T-helper 2 cell treated with Interferon-gamma antibody and Interleukin-4, amounts not matched to agents 5 μg/mL and 100 μg/mL, for 36 hours (primary cell): ENCODE measurements around the gene MERTK.
"Not testable (repeated sequence)": the region's sequence is repeated elsewhere in the genome, so short reads cannot be mapped to it uniquely, and the experiment has no call there.

ENCODE experiments used
- DNase-seq: peaks from one replicate; pipeline ENCODE4 v3.0.0; 2021; ENCODE audit warnings: low spot score
- H3K27ac Mint-ChIP-seq: one replicate; pipeline ENCODE4 v1.8.0; 2021; ENCODE audit warnings: mild to moderate bottlenecking, mixed read lengths
- H3K27me3 Mint-ChIP-seq: one replicate; pipeline ENCODE4 v1.8.0; 2021; ENCODE audit warnings: low read depth, mixed read lengths
- H3K36me3 Mint-ChIP-seq: one replicate; pipeline ENCODE4 v1.8.0; 2021; ENCODE audit warnings: low read depth, mixed read lengths
- H3K4me1 Mint-ChIP-seq: one replicate; pipeline ENCODE4 v1.8.0; 2021; ENCODE audit warnings: low read depth, mixed read lengths
- H3K4me3 Mint-ChIP-seq: one replicate; pipeline ENCODE4 v1.8.0; 2022; ENCODE audit warnings: mild to moderate bottlenecking, moderate library complexity, mixed read lengths
- H3K9me3 Mint-ChIP-seq: one replicate; pipeline ENCODE4 v1.8.0; 2021; ENCODE audit warnings: mixed read lengths

The MERTK gene

GRCh38 chr2:112029164-112029563, 130.8 kb downstream of the MERTK start:
- no peak overlapping the region for H3K27ac Mint-ChIP-seq
- no peak overlapping the region for H3K4me3 Mint-ChIP-seq
- H3K9me3 Mint-ChIP-seq = no peaks in the 10 kb centered on the region
- no peak for DNase-seq
- peaks cover 8% of the 10 kb centered on the region for H3K4me1 Mint-ChIP-seq
- peaks cover 5% of the 10 kb centered on the region for H3K27me3 Mint-ChIP-seq
- H3K36me3 Mint-ChIP-seq = no peaks in the 10 kb centered on the region

- peaks cover 4% of the 10 kb centered on the region for H3K9me3 Mint-ChIP-seq
- peaks cover 5% of the 10 kb centered on the region for H3K27me3 Mint-ChIP-seq
- no peaks in the 10 kb centered on the region for H3K36me3 Mint-ChIP-seq
- H3K4me1 Mint-ChIP-seq = peaks cover 8% of the 10 kb centered on the region
- no peak overlapping the region for H3K27ac Mint-ChIP-seq
- DNase-seq = no peak
- no peak overlapping the region for H3K4me3 Mint-ChIP-seq
Measured at GRCh38 chr2:112031473-112032223, 133.2 kb downstream of the MERTK start.

GRCh38 chr2:112032224-112032586, 133.8 kb downstream of the MERTK start:
- no peak overlapping the region for H3K4me3 Mint-ChIP-seq
- peaks cover 8% of the 10 kb centered on the region for H3K27me3 Mint-ChIP-seq
- no peak overlapping the region for H3K27ac Mint-ChIP-seq
- DNase-seq = no peak
- peaks cover 6% of the 10 kb centered on the region for H3K9me3 Mint-ChIP-seq
- H3K36me3 Mint-ChIP-seq = no peaks in the 10 kb centered on the region
- peaks cover 8% of the 10 kb centered on the region for H3K4me1 Mint-ChIP-seq

- no peak overlapping the region for H3K27ac Mint-ChIP-seq
- H3K4me1 Mint-ChIP-seq = peaks cover 8% of the 10 kb centered on the region
- H3K36me3 Mint-ChIP-seq = no peaks in the 10 kb centered on the region
- DNase-seq = no peak
- H3K9me3 Mint-ChIP-seq = peaks cover 12% of the 10 kb centered on the region
- H3K27me3 Mint-ChIP-seq = peaks cover 13% of the 10 kb centered on the region
- no peak overlapping the region for H3K4me3 Mint-ChIP-seq
Measured at GRCh38 chr2:112032689-112033465, 134.5 kb downstream of the MERTK start.

GRCh38 chr2:112033600-112033999, 135.2 kb downstream of the MERTK start:
- Mint-ChIP-seq H3K9me3 (peaks cover 12% of the 10 kb centered on the region), H3K4me1 (peaks cover 8% of the 10 kb centered on the region), H3K27ac (no peak overlapping the region), H3K4me3 (no peak overlapping the region), H3K27me3 (peaks cover 13% of the 10 kb centered on the region), H3K36me3 (no peaks in the 10 kb centered on the region)
- DNase-seq = no peak

- Mint-ChIP-seq H3K27me3 (peaks cover 13% of the 10 kb centered on the region), H3K36me3 (no peaks in the 10 kb centered on the region), H3K4me1 (peaks cover 8% of the 10 kb centered on the region), H3K9me3 (peaks cover 12% of the 10 kb centered on the region), H3K27ac (no peak overlapping the region), H3K4me3 (no peak overlapping the region)
- no peak for DNase-seq
Measured at GRCh38 chr2:112034924-112035323, 136.5 kb downstream of the MERTK start.

GRCh38 chr2:112035786-112036185, 137.4 kb downstream of the MERTK start:
- no peak overlapping the region for H3K27ac Mint-ChIP-seq
- peaks cover 8% of the 10 kb centered on the region for H3K4me1 Mint-ChIP-seq
- H3K9me3 Mint-ChIP-seq = peaks cover 12% of the 10 kb centered on the region
- H3K27me3 Mint-ChIP-seq = peaks cover 13% of the 10 kb centered on the region
- no peak overlapping the region for H3K4me3 Mint-ChIP-seq
- H3K36me3 Mint-ChIP-seq = no peaks in the 10 kb centered on the region
- no peak for DNase-seq

GRCh38 chr2:112039556-112039955, 141.1 kb downstream of the MERTK start:
- H3K4me3 Mint-ChIP-seq, H3K27ac Mint-ChIP-seq, H3K36me3 Mint-ChIP-seq, DNase-seq, H3K4me1 Mint-ChIP-seq: not testable (repeated sequence)
- Mint-ChIP-seq H3K27me3 (peaks cover 14% of the 10 kb centered on the region), H3K9me3 (peaks cover 12% of the 10 kb centered on the region)

- not testable (repeated sequence) for H3K4me3 Mint-ChIP-seq, H3K36me3 Mint-ChIP-seq, DNase-seq, H3K27ac Mint-ChIP-seq, H3K4me1 Mint-ChIP-seq, H3K9me3 Mint-ChIP-seq
- H3K27me3 Mint-ChIP-seq = peaks cover 14% of the 10 kb centered on the region
Measured at GRCh38 chr2:112040066-112040465, 141.7 kb downstream of the MERTK start.

GRCh38 chr2:112041460-112041859, 143.1 kb downstream of the MERTK start:
- not testable (repeated sequence) for DNase-seq, H3K4me1 Mint-ChIP-seq, H3K27ac Mint-ChIP-seq, H3K4me3 Mint-ChIP-seq, H3K36me3 Mint-ChIP-seq, H3K9me3 Mint-ChIP-seq
- peaks cover 21% of the 10 kb centered on the region for H3K27me3 Mint-ChIP-seq

- H3K9me3 Mint-ChIP-seq = no peaks in the 10 kb centered on the region
- H3K36me3 Mint-ChIP-seq = no peaks in the 10 kb centered on the region
- no peak overlapping the region for H3K4me3 Mint-ChIP-seq
- peaks cover 23% of the 10 kb centered on the region for H3K27me3 Mint-ChIP-seq
- H3K4me1 Mint-ChIP-seq = no peaks in the 10 kb centered on the region
- H3K27ac Mint-ChIP-seq = no peak overlapping the region
- DNase-seq = no peak
Measured at GRCh38 chr2:112045446-112046014, 147.1 kb downstream of the MERTK start.

GRCh38 chr2:112046231-112046630, 147.8 kb downstream of the MERTK start:
- Mint-ChIP-seq H3K27me3 (peaks cover 23% of the 10 kb centered on the region), H3K27ac (no peak overlapping the region), H3K4me1 (no peaks in the 10 kb centered on the region), H3K4me3 (no peak overlapping the region), H3K9me3 (no peaks in the 10 kb centered on the region), H3K36me3 (no peaks in the 10 kb centered on the region)
- no peak for DNase-seq

- peaks cover 23% of the 10 kb centered on the region for H3K27me3 Mint-ChIP-seq
- H3K4me1 Mint-ChIP-seq = no peaks in the 10 kb centered on the region
- no peak overlapping the region for H3K4me3 Mint-ChIP-seq
- no peaks in the 10 kb centered on the region for H3K9me3 Mint-ChIP-seq
- no peak overlapping the region for H3K27ac Mint-ChIP-seq
- H3K36me3 Mint-ChIP-seq = no peaks in the 10 kb centered on the region
- no peak for DNase-seq
Measured at GRCh38 chr2:112047537-112048235, 149.3 kb downstream of the MERTK start.

- H3K4me1 Mint-ChIP-seq = no peaks in the 10 kb centered on the region
Measured at GRCh38 chr2:112048236-112048592, 149.8 kb downstream of the MERTK start.

More at GRCh38 chr2:112048236-112048592, 149.8 kb downstream of the MERTK start:
- Mint-ChIP-seq H3K36me3 (no peaks in the 10 kb centered on the region), H3K27ac (no peak overlapping the region), H3K9me3 (no peaks in the 10 kb centered on the region), H3K27me3 (peaks cover 23% of the 10 kb centered on the region), H3K4me3 (no peak overlapping the region)
- DNase-seq = no peak
